Measurements from ENCODE around the gene KDM2B.

Gene KDM2B

DNA sequence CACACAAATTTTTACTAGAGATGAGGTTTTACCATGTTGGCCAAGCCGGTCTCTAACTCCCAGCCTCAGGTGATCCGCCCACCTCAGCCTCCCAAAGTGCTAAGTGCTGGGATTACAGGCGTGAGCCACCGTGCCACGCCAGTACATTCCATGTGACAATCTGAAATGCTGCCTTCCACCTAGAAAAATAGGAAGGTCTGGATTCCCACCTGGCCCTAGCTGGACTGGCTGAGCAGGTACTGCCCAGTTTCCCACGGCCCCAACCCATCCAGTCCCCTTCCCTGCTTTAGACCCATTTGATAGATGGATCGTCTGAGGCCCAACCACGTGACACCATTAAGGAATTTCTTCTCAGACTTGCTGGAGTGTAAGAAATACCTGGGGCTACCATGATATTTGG, 55.4 kb downstream of the KDM2B start:
- H3K9ac ChIP-seq (ENCODE audit: low read length) = no peak overlapping the region
- no peak for DNase-seq
- H4K8ac ChIP-seq (ENCODE audit: low read depth, low read length) = no peak overlapping the region
- no peaks in the 10 kb centered on the region for H3K27me3 ChIP-seq (ENCODE audit: insufficient read depth, low read length, poor library complexity)
- peaks cover 2% of the 10 kb centered on the region for H3K36me3 ChIP-seq (ENCODE audit: control insufficient read depth, insufficient read depth, low read length)
- H3K56ac ChIP-seq (ENCODE audit: low read length) = no peak overlapping the region
- H2BK5ac ChIP-seq (ENCODE audit: low read length) = no peak overlapping the region
- no peak overlapping the region for H2AK5ac ChIP-seq (ENCODE audit: low read length)
- no peak overlapping the region for H2BK15ac ChIP-seq (replicated peaks; ENCODE audit: low read depth)
- no peak overlapping the region for H3K27ac ChIP-seq (ENCODE audit: low read depth, low read length)
- WGBS (ENCODE audit: extremely low coverage, insufficient coverage, low lambda C conversion rate) = no CpG with 5 or more reads among the region's 8 CpGs
- no peak overlapping the region for H3K4me2 ChIP-seq (ENCODE audit: low read length)
- H4K5ac ChIP-seq (ENCODE audit: low read length) = no peak overlapping the region
- no peak overlapping the region for H3K23ac ChIP-seq (ENCODE audit: low read length)
- H3K4me1 ChIP-seq (ENCODE audit: control insufficient read depth, low read depth, low read length) = no peaks in the 10 kb centered on the region
- H3K4ac ChIP-seq (ENCODE audit: low read depth, low read length) = no peak overlapping the region
- no peak overlapping the region for H3K18ac ChIP-seq (ENCODE audit: low read length)
- H3K79me1 ChIP-seq (ENCODE audit: low read length) = peaks cover 4% of the 10 kb centered on the region
- no peak overlapping the region for H2BK120ac ChIP-seq (ENCODE audit: low read depth, low read length)
- no peak overlapping the region for H3K4me3 ChIP-seq (ENCODE audit: low read length)
- peaks cover 8% of the 10 kb centered on the region for H3K79me2 ChIP-seq (ENCODE audit: control insufficient read depth, insufficient read depth, low read length)

DNA sequence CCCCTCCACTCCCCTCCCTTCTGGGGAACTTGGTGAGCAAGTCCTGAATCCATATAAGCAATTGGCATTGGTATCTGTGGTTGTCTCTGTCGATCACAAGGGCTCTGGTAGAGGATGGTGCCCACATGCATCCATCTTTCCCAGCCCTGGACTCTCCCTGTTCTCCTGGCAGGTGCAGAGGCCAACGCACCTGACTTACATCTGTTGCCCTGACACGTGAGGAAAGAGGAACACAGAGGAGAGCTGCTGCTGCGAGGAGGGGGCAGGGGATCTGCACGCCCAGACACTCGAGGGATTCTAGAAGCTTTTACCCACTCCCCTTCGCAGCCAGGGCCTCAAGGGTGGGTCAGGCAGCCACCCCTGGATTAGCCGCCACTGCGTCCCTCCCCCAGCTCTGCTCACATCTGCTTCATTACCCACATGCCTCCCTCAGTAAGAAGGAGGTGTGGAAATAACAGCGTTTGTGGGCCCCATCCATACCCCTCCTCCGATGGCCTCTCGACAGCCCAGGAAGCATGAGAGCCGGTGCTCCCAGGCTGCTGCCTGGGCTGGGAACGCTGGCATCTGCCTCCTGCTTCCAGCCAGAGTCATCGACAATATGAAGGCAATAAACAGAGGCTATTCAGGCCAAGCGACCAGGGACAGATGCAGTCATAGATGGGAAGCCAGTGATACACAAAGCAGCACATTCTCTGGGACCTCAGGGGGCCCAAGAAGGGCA, 56.5 kb downstream of the KDM2B start:
- Histone ChIP-seq H4K5ac (ENCODE audit: low read length) (no peak overlapping the region), H2BK15ac (replicated peaks; ENCODE audit: low read depth) (no peak overlapping the region), H3K18ac (ENCODE audit: low read length) (no peak overlapping the region), H3K36me3 (ENCODE audit: control insufficient read depth, insufficient read depth, low read length) (peaks cover 3% of the 10 kb centered on the region), H3K27ac (ENCODE audit: low read depth, low read length) (no peak overlapping the region), H2BK120ac (ENCODE audit: low read depth, low read length) (no peak overlapping the region), H3K4me2 (ENCODE audit: low read length) (no peak overlapping the region), H3K4me1 (ENCODE audit: control insufficient read depth, low read depth, low read length) (no peaks in the 10 kb centered on the region), H3K4me3 (ENCODE audit: low read length) (no peak overlapping the region), H3K4ac (ENCODE audit: low read depth, low read length) (no peak overlapping the region), H3K9ac (ENCODE audit: low read length) (no peak overlapping the region), H3K27me3 (ENCODE audit: insufficient read depth, low read length, poor library complexity) (no peaks in the 10 kb centered on the region), H3K23ac (ENCODE audit: low read length) (no peak overlapping the region), H3K79me2 (ENCODE audit: control insufficient read depth, insufficient read depth, low read length) (peaks cover 7% of the 10 kb centered on the region), H3K79me1 (ENCODE audit: low read length) (peaks cover 5% of the 10 kb centered on the region), H2BK5ac (ENCODE audit: low read length) (no peak overlapping the region), H2AK5ac (ENCODE audit: low read length) (no peak overlapping the region), H3K56ac (ENCODE audit: low read length) (no peak overlapping the region), H4K8ac (ENCODE audit: low read depth, low read length) (no peak overlapping the region)
- WGBS (ENCODE audit: extremely low coverage, insufficient coverage, low lambda C conversion rate) = no CpG with 5 or more reads among the region's 16 CpGs
- DNase-seq = no peak

DNA sequence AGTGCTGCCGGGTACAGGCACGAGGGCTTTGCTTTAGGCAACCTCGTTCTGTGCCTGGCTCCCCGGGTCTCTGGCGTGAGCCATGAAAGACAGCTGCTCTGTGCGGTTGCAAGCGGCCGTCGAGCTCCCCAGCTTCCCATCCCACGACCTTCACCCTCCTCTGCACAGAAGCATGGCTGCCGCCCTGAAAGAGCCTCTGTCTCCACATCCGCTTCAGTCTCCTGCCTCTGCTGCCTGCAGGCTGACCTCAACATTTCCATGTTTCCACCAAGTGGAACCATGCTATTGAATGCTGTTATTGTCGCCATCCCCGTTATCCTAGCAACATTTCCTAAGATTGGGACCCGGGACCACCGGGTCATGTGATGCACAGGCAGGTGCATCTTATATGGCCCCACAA, 57.1 kb downstream of the KDM2B start:
- no peak overlapping the region for H3K18ac ChIP-seq (ENCODE audit: low read length)
- no peak overlapping the region for H3K9ac ChIP-seq (ENCODE audit: low read length)
- no peak overlapping the region for H3K56ac ChIP-seq (ENCODE audit: low read length)
- no peak for DNase-seq
- H3K4me2 ChIP-seq (ENCODE audit: low read length) = no peak overlapping the region
- H3K79me1 ChIP-seq (ENCODE audit: low read length) = peaks cover 7% of the 10 kb centered on the region
- peaks cover 1% of the 10 kb centered on the region for H3K36me3 ChIP-seq (ENCODE audit: control insufficient read depth, insufficient read depth, low read length)
- H2AK5ac ChIP-seq (ENCODE audit: low read length) = no peak overlapping the region
- H2BK15ac ChIP-seq (replicated peaks; ENCODE audit: low read depth) = no peak overlapping the region
- no peak overlapping the region for H3K27ac ChIP-seq (ENCODE audit: low read depth, low read length)
- H3K4me3 ChIP-seq (ENCODE audit: low read length) = no peak overlapping the region
- H2BK120ac ChIP-seq (ENCODE audit: low read depth, low read length) = no peak overlapping the region
- no peak overlapping the region for H4K5ac ChIP-seq (ENCODE audit: low read length)
- no peak overlapping the region for H4K8ac ChIP-seq (ENCODE audit: low read depth, low read length)
- no peaks in the 10 kb centered on the region for H3K4me1 ChIP-seq (ENCODE audit: control insufficient read depth, low read depth, low read length)
- H3K4ac ChIP-seq (ENCODE audit: low read depth, low read length) = no peak overlapping the region
- H3K79me2 ChIP-seq (ENCODE audit: control insufficient read depth, insufficient read depth, low read length) = peaks cover 3% of the 10 kb centered on the region
- no peaks in the 10 kb centered on the region for H3K27me3 ChIP-seq (ENCODE audit: insufficient read depth, low read length, poor library complexity)
- no peak overlapping the region for H2BK5ac ChIP-seq (ENCODE audit: low read length)
- WGBS (ENCODE audit: extremely low coverage, insufficient coverage, low lambda C conversion rate) = no CpG with 5 or more reads among the region's 16 CpGs
- no peak overlapping the region for H3K23ac ChIP-seq (ENCODE audit: low read length)

DNA sequence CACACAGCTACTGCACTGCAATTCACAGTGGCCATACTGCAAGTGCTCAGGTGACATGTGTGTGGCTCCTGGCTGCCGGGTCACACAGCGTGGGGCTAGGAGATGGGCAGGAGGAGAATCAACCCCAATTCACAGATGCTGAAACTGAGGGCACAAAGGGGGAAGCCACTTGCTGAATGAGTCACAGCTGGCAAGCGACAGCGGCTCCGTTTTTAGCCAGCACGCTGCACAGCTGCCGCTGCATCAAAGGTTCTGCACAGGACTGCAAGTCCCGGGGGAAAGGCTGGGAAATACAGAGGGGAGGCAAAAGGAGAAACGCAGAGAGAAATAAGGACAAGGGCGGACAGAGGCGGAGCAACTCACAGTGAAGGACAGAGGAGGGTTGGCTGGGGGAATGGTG, 57.9 kb downstream of the KDM2B start:
- Histone ChIP-seq H2BK5ac (ENCODE audit: low read length) (no peak overlapping the region), H3K4me3 (ENCODE audit: low read length) (no peak overlapping the region), H3K4ac (ENCODE audit: low read depth, low read length) (no peak overlapping the region), H2AK5ac (ENCODE audit: low read length) (no peak overlapping the region), H4K5ac (ENCODE audit: low read length) (no peak overlapping the region), H3K4me1 (ENCODE audit: control insufficient read depth, low read depth, low read length) (no peaks in the 10 kb centered on the region), H2BK120ac (ENCODE audit: low read depth, low read length) (no peak overlapping the region), H3K27me3 (ENCODE audit: insufficient read depth, low read length, poor library complexity) (no peaks in the 10 kb centered on the region), H3K27ac (ENCODE audit: low read depth, low read length) (no peak overlapping the region), H4K8ac (ENCODE audit: low read depth, low read length) (no peak overlapping the region), H3K23ac (ENCODE audit: low read length) (no peak overlapping the region), H3K79me2 (ENCODE audit: control insufficient read depth, insufficient read depth, low read length) (peaks cover 3% of the 10 kb centered on the region), H2BK15ac (replicated peaks; ENCODE audit: low read depth) (no peak overlapping the region), H3K56ac (ENCODE audit: low read length) (no peak overlapping the region), H3K36me3 (ENCODE audit: control insufficient read depth, insufficient read depth, low read length) (peaks cover 1% of the 10 kb centered on the region), H3K9ac (ENCODE audit: low read length) (no peak overlapping the region), H3K79me1 (ENCODE audit: low read length) (peaks cover 7% of the 10 kb centered on the region), H3K4me2 (ENCODE audit: low read length) (no peak overlapping the region), H3K18ac (ENCODE audit: low read length) (no peak overlapping the region)
- DNase-seq = no peak
- WGBS (ENCODE audit: extremely low coverage, insufficient coverage, low lambda C conversion rate) = no CpG with 5 or more reads among the region's 11 CpGs

DNA sequence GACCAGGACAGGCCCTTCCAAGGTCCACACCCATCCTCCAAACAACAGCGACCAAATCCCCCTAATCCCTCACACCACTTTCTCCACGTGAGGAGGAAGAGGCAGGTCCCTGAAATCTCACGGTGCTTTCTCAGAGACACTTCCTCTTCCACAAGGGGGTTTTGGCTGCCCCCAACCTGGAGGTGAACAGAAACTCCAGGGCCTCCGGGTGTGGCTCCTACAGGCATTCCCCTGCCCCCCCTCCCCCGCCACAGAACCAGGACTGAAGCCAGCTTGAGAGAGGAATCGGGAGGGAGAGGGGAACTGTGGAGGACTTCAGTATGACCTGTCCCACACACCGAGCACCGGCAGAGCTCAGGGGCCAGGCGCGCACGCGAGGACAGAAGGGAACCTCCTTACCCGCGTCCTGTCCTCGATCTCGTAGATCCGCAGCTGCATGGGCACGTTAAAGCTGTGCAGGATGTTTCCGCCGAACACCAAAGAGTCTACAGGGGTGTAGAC, 60.2 kb downstream of the KDM2B start:
- Histone ChIP-seq H3K36me3 (ENCODE audit: control insufficient read depth, insufficient read depth, low read length) (peaks cover 3% of the 10 kb centered on the region), H2BK15ac (replicated peaks; ENCODE audit: low read depth) (no peak overlapping the region), H3K4me2 (ENCODE audit: low read length) (no peak overlapping the region), H3K4me3 (ENCODE audit: low read length) (no peak overlapping the region), H2AK5ac (ENCODE audit: low read length) (no peak overlapping the region), H3K9ac (ENCODE audit: low read length) (no peak overlapping the region), H2BK120ac (ENCODE audit: low read depth, low read length) (no peak overlapping the region), H3K79me1 (ENCODE audit: low read length) (peaks cover 8% of the 10 kb centered on the region), H3K56ac (ENCODE audit: low read length) (no peak overlapping the region), H3K23ac (ENCODE audit: low read length) (no peak overlapping the region), H3K27ac (ENCODE audit: low read depth, low read length) (no peak overlapping the region), H3K18ac (ENCODE audit: low read length) (no peak overlapping the region), H3K79me2 (ENCODE audit: control insufficient read depth, insufficient read depth, low read length) (peaks cover 3% of the 10 kb centered on the region), H3K27me3 (ENCODE audit: insufficient read depth, low read length, poor library complexity) (no peaks in the 10 kb centered on the region), H2BK5ac (ENCODE audit: low read length) (no peak overlapping the region), H4K5ac (ENCODE audit: low read length) (no peak overlapping the region), H3K4ac (ENCODE audit: low read depth, low read length) (no peak overlapping the region), H3K4me1 (ENCODE audit: control insufficient read depth, low read depth, low read length) (no peaks in the 10 kb centered on the region), H4K8ac (ENCODE audit: low read depth, low read length) (no peak overlapping the region)
- no peak for DNase-seq
- no CpG with 5 or more reads among the region's 20 CpGs for WGBS (ENCODE audit: extremely low coverage, insufficient coverage, low lambda C conversion rate)

DNA sequence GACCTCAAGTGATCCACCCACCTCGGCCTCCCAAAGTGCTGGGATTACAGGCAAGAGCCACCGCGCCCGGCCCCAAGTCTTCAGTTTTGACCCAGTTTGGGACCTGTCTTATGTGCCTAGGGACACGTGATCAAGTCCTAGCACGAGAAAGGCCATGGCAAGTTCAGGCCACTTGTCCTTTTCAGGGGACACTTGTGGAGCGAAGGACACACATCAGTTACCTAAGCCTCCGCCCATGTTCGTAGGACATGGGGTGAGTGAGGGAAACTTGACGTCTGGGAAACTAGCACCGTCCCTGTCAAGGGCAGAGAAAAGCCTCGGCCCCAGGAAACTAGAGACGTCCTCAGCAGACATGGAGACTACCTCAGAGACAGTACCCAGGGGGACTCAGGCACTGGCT, 60.7 kb downstream of the KDM2B start:
- Histone ChIP-seq H3K27me3 (ENCODE audit: insufficient read depth, low read length, poor library complexity) (no peaks in the 10 kb centered on the region), H3K4ac (ENCODE audit: low read depth, low read length) (no peak overlapping the region), H3K56ac (ENCODE audit: low read length) (no peak overlapping the region), H3K4me3 (ENCODE audit: low read length) (no peak overlapping the region), H4K5ac (ENCODE audit: low read length) (no peak overlapping the region), H2BK120ac (ENCODE audit: low read depth, low read length) (no peak overlapping the region), H3K36me3 (ENCODE audit: control insufficient read depth, insufficient read depth, low read length) (peaks cover 3% of the 10 kb centered on the region), H2BK15ac (replicated peaks; ENCODE audit: low read depth) (no peak overlapping the region), H3K4me1 (ENCODE audit: control insufficient read depth, low read depth, low read length) (no peaks in the 10 kb centered on the region), H2AK5ac (ENCODE audit: low read length) (no peak overlapping the region), H2BK5ac (ENCODE audit: low read length) (no peak overlapping the region), H4K8ac (ENCODE audit: low read depth, low read length) (no peak overlapping the region), H3K4me2 (ENCODE audit: low read length) (no peak overlapping the region), H3K27ac (ENCODE audit: low read depth, low read length) (no peak overlapping the region), H3K23ac (ENCODE audit: low read length) (no peak overlapping the region), H3K79me2 (ENCODE audit: control insufficient read depth, insufficient read depth, low read length) (peaks cover 3% of the 10 kb centered on the region), H3K18ac (ENCODE audit: low read length) (no peak overlapping the region), H3K79me1 (ENCODE audit: low read length) (peaks cover 6% of the 10 kb centered on the region), H3K9ac (ENCODE audit: low read length) (no peak overlapping the region)
- no CpG with 5 or more reads among the region's 13 CpGs for WGBS (ENCODE audit: extremely low coverage, insufficient coverage, low lambda C conversion rate)
- no peak for DNase-seq
